IPS-NIHi11 (cell line): ENCODE results near the gene FCGBP.
"Not testable (repeated sequence)": the region's sequence is repeated elsewhere in the genome, so short reads cannot be mapped to it uniquely, and the experiment has no call there.

Source experiments
- DNase-seq: peaks from one replicate; pipeline ENCODE4 v3.0.0; 2012; ENCODE audit warnings: mixed read lengths, low spot score

Gene FCGBP

DNA sequence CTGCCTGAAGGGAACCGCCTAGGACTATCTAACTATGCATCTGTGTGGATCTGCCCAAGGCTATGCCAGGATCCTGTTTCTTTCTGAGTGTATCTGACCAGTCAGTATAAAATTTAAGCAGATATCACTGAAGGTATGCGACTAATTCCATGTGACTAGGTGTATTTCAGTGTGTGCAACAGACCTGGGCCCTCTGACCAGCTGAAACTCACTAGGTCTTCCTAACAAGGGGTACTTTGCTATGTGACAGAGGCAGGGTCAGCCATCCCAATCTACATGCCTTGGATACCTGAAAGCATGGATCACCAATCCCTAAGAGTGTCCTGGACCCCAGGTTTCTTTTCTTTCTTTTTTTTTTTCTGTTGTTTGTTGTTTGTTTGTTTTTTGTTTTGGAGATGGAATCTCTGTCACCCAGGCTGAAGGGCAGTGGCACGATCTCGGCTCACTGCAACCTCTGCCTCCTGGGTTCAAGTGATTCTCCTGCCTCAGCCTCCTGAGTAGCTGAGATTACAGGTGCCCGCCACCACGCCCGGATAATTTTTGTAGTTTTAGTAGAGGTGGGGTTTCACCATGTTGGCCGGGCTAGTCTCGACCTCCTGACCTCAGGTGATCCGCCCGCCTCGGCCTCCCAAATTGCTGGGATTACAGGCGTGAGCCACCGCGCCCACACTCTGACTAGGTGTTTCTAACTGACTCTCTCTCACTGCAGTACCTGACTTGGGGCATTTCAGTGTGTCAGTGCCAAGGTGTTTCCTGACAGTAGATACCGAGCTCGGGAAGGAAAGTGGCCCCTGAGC, 43.5 kb downstream of the FCGBP start:
- DNase-seq: no peak

DNA sequence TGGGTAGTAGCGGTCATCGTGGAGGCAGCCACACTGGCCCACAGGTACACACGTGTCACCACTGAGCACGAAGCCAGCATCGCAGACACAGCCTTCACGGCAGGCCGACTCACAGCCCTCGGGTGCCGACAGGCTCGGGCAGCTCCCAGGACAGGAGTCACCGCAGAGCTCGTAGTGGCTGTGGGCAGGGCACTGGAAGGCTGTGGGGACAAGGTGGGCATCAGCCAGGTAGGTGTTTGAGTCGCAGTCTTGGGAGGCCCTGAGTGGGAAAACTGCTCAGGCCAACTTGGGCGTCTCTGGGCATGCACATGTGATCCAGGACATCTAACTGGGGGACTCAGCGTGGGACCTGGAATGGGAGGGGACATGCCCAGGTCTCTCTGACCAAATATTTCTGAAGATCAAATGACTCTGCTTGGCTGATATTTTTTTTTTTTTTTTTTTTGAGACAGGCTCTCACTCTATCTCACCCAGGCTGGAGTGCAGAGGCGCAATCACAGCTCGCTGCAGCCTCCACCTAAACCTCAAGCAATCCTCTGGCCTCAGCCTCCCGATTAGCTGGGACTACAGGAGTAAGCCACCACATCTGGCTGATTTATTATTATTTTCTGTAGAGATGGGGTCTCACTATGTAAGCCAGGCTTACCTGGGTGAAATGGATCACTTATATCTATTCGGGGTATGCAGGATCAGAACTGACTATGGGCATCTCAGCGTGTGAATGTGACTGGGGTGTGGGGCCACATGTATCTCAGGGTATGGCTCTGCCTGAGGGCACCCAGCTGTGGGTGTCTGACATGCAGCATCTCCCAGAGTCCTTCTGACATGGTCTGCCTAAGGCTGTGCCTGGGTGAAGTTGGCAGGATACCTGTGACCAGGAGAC, 44.3 kb downstream of the FCGBP start:
- peak; percentile 4 for DNase-seq

DNA sequence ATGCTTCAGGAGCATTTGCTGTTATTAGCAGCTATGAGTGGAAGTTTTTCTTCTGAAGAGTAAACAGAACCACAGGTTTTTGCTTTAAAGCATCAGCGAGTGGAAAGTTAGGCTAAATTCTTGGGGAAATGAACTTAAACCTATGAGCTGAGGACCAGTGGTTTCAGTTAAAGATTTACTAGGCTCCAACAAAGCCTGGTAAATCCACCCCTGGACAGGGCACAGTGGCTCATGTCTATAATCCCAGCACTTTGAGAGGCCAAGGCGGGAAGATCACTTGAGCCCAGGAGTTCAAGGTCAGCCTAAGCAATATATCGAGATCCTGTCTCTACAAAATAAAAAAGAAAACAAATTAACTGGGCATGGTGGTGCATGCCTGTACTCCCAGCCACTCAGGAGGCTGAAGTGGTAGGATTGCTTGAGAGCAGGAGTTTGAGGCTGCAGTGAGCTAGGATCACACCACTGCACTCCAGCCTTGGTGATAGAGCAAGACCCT, 46.9 kb downstream of the FCGBP start:
- DNase-seq: not testable (repeated sequence)

DNA sequence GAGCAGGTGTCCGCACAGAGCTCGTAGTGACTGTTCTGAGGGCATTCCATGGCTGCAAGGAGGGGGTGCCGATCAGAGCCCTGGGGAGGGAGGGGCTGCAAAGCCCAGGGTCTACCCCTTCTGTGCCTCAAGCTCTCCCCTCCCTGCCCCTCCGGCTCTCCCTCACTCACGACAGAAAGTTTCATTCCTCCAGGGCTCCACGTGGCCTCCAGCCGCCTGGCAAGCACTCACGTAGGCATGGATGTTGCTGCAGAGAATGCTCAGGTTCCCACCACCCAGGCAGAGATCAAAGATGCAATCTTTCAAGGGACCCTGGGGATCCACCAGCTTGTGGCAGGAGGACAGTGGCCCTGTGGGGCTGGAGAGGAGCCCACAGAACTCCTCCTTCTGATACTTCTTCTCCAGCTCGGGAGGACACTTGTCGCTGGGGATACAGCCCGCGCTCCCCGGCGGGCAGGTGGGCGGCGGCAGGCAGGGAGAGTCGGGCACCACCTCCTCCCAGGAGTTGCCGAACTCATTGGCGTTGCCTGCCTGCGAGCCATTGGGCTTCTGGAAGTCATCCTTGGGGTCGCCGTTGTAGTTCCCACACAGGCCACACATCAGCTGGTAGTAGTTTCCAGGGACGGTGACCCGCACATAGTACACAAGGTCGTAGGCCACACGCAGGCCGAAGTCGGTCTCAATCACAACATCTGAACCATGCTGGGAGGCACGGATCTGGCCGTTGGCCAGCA, 48.4 kb downstream of the FCGBP start:
- DNase-seq: peak; percentile 1

DNA sequence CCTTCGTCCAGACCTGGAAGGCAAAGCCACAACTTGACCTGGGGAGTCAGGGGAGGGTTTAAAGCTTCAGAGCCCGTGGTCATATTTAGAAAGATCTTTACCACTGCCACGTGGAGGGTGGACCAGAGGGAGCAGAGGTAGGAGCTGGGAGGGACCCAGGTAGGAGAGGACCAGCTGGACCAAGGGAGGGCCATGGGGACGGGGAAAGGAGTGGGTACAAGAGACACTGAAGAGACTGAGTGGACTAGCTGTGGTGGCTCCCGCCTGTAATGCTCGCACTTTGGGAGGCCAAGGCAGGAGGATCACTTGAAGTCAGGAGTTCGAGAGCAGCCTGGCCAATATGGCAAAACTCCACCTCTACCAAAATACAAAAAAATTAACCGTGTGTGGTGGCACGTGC, 49.7 kb downstream of the FCGBP start:
- DNase-seq: not testable (repeated sequence)
